Measurements from ENCODE around the gene PLA2R1.

Gene PLA2R1

DNA sequence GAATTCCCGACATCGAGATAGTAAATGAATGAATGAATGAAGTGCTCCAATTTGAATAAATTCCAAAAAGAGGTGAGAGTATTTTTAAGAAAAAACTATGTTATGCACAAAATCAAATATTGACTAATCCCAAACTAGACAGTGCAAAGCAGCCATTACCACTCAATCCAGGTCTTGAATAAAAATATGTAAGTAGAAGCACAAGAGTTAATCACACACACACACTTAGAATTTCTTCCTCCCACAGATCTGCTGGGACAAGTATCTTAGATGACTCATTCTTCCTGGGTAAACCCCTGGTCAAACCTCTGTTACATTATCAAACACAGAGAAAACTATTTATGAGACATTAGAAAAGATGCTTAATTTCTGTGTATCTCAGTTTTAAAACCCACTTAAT, 102.0 kb downstream of the PLA2R1 start:
- POLR2A ChIA-PET (ENCODE audit: low non-redundant PET): no interaction called here
- peak; percentile 93 for DNase-seq (ENCODE audit: low spot score)
- no peak overlapping the region for H3K27ac ChIP-seq
- TF ChIP-seq, protein P1, sequence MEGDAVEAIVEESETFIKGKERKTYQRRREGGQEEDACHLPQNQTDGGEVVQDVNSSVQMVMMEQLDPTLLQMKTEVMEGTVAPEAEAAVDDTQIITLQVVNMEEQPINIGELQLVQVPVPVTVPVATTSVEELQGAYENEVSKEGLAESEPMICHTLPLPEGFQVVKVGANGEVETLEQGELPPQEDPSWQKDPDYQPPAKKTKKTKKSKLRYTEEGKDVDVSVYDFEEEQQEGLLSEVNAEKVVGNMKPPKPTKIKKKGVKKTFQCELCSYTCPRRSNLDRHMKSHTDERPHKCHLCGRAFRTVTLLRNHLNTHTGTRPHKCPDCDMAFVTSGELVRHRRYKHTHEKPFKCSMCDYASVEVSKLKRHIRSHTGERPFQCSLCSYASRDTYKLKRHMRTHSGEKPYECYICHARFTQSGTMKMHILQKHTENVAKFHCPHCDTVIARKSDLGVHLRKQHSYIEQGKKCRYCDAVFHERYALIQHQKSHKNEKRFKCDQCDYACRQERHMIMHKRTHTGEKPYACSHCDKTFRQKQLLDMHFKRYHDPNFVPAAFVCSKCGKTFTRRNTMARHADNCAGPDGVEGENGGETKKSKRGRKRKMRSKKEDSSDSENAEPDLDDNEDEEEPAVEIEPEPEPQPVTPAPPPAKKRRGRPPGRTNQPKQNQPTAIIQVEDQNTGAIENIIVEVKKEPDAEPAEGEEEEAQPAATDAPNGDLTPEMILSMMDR (conservative IDR thresholded peaks at IDR 0.05; ENCODE audit: low read depth): no peak
- CTCF ChIA-PET: no interaction called here

DNA sequence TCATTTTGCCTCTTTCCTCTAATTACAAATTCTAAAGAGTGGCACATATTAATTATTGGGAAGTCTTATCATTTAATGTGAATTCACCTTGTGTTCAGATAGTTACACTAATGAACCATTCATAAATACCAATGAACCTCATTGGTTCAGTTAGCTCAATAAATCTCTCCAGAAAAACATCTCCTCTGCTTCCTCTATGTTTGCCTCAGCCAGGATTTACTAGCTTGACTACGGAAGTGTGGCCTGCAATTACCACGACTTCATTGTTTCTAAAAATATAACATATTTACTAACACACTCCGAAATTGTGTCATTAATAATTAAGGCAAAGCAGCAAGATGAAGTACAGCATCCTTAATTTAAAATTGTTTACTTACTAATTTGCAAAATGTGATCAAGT, 103.3 kb downstream of the PLA2R1 start:
- TF ChIP-seq, protein P1 (conservative IDR thresholded peaks at IDR 0.05; ENCODE audit: low read depth): no peak
- DNase-seq (ENCODE audit: low spot score): no peak
- ChIA-PET CTCF (interaction anchor here (0.6 kb wide), 1 partner anchor 542 kb away, joined by 3 read pairs; no protein-coding TSS in a partner anchor), POLR2A (ENCODE audit: low non-redundant PET) (interaction anchor here (0.5 kb wide), 1 partner anchor 723 kb away, joined by 3 read pairs; no protein-coding TSS in a partner anchor)
- H3K27ac ChIP-seq: no peak overlapping the region

DNA sequence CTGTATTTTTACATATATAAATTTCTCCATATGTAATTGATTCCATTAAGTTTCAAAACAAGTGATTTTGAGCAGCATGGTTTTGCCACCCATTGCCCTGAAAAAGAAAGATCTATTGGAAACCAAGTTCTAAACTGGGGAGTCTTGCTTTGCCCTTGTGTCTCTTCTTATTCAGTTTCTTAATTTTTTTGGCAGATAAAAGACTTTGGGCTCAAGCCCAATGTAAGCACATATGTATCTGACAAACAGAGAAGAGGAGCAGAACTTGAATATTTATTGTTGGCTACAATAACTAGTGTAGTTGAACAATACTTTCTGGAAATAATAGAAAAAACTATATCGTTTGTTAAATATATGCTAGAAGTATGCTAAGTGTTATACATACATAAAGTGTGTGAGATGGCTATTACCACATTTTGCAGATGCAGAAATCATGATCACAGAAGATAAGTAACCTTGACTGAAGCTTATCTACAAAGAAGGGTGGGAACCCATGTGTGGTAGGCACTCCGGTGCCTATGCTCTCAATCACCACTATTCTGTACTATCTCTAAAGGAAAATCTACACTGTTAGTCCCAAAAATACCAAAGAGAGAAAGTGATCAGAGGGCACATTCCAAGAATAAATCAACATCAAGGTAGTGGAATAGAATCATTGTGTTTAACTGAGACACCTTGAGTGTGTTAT, 109.1 kb downstream of the PLA2R1 start:
- no peak overlapping the region for H3K27ac ChIP-seq
- DNase-seq (ENCODE audit: low spot score): no peak
- ChIA-PET CTCF (no interaction called here), POLR2A (ENCODE audit: low non-redundant PET) (no interaction called here)
- TF ChIP-seq, protein P1 (conservative IDR thresholded peaks at IDR 0.05; ENCODE audit: low read depth): no peak

DNA sequence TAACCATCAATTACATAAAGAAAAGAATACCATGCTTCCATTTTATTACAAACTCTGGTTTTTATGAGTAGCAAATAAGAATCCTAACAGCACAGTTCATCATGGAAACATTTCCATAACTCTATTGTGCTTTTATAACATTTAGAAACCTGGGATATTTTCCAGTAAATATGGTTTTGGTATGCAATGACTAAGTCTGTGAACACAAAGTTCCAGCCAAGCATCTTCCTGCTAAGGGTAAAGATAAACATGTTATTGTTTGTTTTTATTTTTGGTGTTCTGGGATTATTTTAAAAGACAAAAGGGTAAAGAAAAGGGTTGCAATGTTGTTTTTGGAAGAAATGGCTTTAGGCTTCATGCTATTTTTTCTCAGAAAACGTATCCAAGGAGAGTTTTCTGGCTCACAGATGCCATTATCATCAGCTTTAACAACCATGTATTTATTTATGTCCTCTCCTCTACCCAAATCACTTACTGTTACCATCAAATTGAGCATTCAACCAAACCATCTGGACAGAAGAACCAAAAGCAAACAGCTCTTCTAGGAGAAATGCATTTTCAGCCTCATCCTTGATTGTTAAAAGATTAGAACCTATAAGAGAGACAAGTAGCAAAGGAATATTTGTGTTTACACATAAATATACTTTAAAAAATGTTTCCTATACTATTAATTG, 116.0 kb downstream of the PLA2R1 start:
- H3K27ac ChIP-seq: no peak overlapping the region
- DNase-seq (ENCODE audit: low spot score): no peak
- CTCF ChIA-PET: interaction anchor here (0.7 kb wide), 1 partner anchor 151 kb away, joined by 3 read pairs; no protein-coding TSS in a partner anchor
- TF ChIP-seq, protein P1 (conservative IDR thresholded peaks at IDR 0.05; ENCODE audit: low read depth): no peak
- POLR2A ChIA-PET (ENCODE audit: low non-redundant PET): no interaction called here

DNA sequence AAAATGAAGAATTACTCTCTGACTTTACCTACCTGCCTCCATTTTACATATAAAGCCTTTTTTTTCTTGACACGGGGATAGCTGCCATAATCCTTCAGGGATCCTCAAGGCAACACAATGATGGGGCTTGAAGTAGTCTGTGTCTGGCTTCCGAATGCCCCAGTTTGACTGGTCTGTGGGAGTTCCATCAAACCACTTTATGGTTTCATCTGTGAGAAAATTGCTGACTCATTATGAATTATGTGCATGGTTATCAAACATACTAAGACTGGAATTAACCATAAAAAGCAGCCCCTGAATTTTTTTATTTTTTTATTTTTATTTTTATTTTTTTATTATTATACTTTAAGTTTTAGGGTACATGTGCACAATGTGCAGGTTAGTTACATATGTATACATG, 117.5 kb downstream of the PLA2R1 start:
- TF ChIP-seq, protein P1 (conservative IDR thresholded peaks at IDR 0.05; ENCODE audit: low read depth): no peak
- no peak overlapping the region for H3K27ac ChIP-seq
- no peak for DNase-seq (ENCODE audit: low spot score)
- CTCF ChIA-PET: no interaction called here
- POLR2A ChIA-PET (ENCODE audit: low non-redundant PET): no interaction called here

DNA sequence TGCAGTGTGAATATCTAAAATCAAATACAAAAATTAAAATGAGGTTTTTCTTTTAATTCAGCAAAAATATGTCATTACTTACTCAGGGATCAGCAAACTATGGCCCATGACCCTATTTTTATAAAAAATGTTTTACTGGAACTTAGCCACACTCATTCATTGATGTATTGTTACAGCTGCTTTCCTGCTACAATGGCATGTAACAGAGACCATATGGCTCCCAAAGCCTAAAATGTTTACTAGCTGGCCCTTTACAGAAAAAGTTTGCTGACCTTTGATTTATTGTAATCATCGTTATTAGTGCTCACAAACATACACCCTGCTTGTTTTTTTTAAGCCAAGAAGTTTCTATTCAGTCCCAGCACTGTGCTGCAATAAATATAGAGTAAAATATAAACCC, 120.3 kb downstream of the PLA2R1 start:
- no peak overlapping the region for H3K27ac ChIP-seq

More for the DNA sequence above, 120.3 kb downstream of the PLA2R1 start:
- TF ChIP-seq, protein P1 (conservative IDR thresholded peaks at IDR 0.05; ENCODE audit: low read depth): no peak
- POLR2A ChIA-PET (ENCODE audit: low non-redundant PET): no interaction called here
- no peak for DNase-seq (ENCODE audit: low spot score)
- CTCF ChIA-PET: no interaction called here

Measured in RWPE1 (cell line).